Measurements from ENCODE around the gene CAPSL. TPM values are rescaled to one million over a fixed set of nuclear protein-coding genes. Genes with fewer than 3 reads are reported as not detected.
"Not testable (repeated sequence)": the region's sequence is repeated elsewhere in the genome, so short reads cannot be mapped to it uniquely, and the experiment has no call there.

Gene CAPSL
- total RNA-seq, 4 donors from 2014 or later, result not detected

DNA sequence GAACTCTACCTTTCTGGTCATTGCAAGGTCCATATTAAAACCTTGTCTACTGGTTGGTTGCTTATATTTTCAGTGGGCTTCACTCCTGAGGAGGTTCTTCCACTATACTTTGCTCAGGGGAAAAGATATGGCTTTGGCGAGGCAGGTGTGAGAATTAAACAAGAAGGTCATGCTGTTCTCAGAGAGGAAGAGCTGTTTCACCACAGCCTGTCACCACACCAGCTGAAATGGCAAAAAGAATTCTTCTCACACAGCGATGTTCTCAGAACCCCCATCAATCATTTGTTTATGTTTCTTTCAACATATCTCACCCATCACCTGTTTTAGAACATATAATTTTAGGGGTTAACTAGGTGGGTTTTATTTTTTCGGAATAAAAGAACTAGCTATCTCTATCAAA lies 38.6 kb downstream of the CAPSL start:
- ATAC-seq (ENCODE audit: low FRiP score) (no peak), DNase-seq (ENCODE audit: low spot score) (no peak)
- TF ChIP-seq, protein P1, sequence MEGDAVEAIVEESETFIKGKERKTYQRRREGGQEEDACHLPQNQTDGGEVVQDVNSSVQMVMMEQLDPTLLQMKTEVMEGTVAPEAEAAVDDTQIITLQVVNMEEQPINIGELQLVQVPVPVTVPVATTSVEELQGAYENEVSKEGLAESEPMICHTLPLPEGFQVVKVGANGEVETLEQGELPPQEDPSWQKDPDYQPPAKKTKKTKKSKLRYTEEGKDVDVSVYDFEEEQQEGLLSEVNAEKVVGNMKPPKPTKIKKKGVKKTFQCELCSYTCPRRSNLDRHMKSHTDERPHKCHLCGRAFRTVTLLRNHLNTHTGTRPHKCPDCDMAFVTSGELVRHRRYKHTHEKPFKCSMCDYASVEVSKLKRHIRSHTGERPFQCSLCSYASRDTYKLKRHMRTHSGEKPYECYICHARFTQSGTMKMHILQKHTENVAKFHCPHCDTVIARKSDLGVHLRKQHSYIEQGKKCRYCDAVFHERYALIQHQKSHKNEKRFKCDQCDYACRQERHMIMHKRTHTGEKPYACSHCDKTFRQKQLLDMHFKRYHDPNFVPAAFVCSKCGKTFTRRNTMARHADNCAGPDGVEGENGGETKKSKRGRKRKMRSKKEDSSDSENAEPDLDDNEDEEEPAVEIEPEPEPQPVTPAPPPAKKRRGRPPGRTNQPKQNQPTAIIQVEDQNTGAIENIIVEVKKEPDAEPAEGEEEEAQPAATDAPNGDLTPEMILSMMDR (IDR thresholded peaks at IDR 0.05), result no peak

DNA sequence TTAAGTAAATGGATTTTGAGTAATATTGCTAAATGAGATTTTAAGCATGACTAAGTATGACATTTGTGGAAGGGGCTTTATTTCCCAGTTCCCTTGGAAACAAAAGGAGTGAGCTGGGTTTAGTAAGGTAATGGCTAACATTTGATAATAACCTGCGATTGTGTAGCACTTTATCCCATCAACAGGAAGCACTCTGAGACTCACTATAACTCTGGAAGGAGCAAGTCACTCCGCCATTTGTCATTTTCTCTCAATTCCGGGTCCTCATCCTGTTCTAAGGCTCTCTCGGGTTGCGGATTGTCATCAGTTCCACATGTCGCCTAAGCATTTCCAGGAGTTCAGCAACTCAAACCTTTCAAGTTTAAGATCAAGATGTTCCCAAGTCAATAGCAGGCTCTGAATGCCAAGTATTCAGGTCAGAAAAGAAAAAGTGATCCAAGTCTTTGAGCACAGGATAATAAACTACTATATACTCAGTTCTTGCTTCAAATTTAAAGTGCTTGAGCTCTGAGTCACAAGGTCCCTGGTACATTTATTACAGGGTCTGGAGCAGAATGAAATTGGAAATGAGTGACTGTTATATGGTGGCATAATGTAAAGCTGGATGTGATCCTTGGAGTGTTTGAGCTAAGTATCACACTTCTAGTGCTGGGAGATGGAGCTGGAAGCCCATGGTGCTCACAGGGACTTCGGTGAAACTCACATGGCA lies 39.3 kb downstream of the CAPSL start:
- DNase-seq (ENCODE audit: low spot score) (no peak), ATAC-seq (ENCODE audit: low FRiP score) (no peak)
- TF ChIP-seq, protein P1 (IDR thresholded peaks at IDR 0.05), result no peak

DNA sequence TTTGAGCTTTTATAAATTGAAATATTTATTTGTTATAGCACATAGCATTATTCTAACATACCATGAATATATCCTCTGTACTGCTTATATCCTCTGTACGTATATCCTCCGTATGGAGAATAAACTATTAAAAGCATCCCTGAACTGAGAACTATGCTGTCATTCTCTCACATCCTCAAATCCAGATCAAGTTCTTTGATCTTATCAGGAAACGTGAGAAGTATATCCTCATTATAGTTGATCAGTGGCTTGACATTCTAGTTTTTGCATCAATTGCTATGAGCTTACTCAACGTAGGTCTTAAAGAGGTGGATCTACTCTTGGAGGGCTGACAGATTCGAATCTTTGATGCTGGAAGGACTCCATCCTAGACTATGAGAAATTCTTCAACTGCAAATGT lies 44.3 kb downstream of the CAPSL start:
- ATAC-seq (ENCODE audit: low FRiP score), result no peak
- TF ChIP-seq, protein P1 (IDR thresholded peaks at IDR 0.05), result no peak

DNA sequence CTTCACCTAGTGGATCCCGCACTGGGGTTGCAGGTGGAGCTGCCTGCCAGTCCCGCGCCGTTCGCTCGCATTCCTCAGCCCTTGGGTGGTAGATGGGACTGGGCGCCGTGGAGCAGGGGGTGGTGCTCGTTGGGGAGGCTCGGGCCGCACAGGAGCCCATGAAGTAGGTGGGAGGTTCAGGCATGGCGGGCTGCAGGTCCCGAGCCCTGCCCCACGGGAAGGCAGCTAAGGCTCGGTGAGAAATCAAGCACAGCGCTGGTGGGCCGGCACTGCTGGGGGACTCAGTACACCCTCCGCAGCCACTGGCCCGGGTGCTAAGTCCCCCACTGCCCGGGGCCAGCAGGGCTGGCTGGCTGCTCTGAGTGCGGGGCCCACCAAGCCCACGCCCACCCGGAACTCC lies 45.6 kb downstream of the CAPSL start:
- ATAC-seq (ENCODE audit: low FRiP score); DNase-seq (ENCODE audit: low spot score): not testable (repeated sequence)

More for the DNA sequence above, 44.3 kb downstream of the CAPSL start:
- no peak for DNase-seq (ENCODE audit: low spot score)

DNA sequence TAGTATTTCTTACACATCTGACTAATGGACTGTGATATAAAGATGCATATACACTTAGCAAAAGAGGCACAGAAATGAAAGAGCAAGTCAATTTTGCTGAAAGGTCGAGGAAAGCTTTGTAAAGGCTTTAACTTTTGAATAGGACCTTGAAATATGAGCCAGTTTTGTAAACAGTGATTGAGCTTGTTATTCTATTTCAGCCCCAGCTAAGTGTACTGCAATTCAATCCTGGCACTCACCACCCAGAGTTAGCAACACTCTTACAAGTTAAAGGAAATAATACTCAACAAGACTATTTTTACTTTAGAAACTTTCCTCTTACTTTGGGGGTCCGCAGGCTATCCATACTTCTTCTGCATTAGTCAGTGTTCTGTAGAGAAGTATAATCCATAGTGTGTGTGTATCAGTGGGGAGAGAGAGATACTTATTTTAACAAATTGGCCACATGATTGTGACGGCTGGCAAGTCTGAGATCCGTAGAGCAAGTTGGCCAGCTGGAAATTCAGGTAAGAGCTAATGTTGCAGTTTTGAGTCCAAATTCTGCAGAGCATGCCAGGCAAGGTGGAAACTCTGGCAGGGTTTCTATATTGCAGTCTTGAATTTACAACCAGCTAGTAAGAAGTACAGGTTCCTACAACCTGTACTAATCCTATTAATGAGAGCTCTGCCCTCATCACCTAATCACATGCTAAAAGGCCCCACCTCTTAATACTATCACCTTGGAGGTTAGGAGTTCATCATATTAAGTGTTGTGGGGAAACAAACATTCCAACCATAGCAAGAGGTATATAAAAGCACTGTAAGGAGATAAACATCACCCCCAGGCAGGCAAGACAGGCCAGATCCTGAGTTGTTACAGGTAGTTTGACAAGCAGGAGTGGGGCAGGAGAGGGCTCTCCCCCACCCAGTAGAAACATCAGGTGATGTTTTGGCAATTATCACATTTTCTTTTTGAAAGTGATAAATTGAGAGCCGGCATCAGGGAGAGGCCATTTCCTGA lies 48.1 kb downstream of the CAPSL start:
- ATAC-seq (ENCODE audit: low FRiP score) (no peak), DNase-seq (ENCODE audit: low spot score) (no peak)
- TF ChIP-seq, protein P1 (IDR thresholded peaks at IDR 0.05), result no peak

DNA sequence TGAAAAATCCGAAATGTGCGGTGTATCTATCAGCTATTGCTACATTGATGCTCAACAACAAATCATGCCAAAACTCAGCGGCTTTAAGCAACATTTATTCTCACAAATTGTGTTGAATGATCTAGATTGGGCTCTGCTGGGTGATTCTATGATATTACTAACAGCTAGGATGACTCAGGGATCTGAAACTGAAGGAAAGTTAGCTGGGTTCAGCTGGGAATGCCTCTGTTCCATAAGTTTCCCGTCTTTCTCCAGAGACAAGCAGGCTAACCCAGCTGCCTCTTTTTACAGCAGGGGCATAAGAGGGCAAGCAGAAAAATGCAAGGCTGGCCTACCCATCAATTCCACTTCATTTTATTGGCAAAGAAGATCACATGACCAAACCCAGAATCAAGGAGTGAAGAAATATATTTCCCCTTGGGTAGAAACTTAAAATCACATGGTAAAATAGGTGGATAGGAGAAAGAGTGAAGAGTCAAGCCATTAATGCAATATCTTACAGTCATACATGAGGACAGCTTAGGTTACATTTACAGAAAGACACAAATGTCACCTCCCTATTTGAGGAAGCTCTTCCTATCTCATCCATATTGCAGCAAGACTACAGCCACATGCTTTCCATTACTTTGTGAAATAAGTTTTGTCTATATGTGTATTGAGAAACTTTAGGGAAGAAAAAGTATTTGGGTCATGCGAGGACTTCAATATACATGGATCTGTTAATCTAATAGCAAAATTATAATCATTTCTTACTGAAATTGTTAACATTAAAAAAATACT lies 50.9 kb downstream of the CAPSL start:
- ATAC-seq (ENCODE audit: low FRiP score), result no peak
- TF ChIP-seq, protein P1 (IDR thresholded peaks at IDR 0.05), result no peak
- DNase-seq (ENCODE audit: low spot score), result no peak

DNA sequence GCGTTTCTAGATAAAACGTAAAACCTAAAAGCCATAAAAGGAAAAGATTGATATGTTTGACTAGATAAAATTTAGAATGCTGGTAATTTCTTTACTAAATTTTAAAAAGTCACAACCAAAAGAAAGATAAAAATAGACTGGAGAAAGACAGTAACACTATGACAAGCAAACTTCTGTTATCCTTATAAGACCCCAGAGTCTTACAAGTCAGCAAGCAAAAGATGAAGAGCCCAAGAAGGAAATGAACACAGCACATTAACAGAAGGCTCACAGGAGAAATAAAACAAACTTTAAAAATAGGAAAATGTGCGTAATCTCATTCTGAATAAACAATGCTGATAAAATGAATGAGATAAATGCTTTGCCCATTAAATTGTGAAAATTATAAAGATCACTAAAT lies 52.0 kb downstream of the CAPSL start:
- TF ChIP-seq, protein P1 (IDR thresholded peaks at IDR 0.05), result no peak
- ATAC-seq (ENCODE audit: low FRiP score) (no peak), DNase-seq (ENCODE audit: low spot score) (no peak)
